HL-60 (cell line): ENCODE measurements around the gene PARP6.

Experiments used
- DNase-seq, 2 experiments: peaks; one replicate each; pipeline ENCODE4 v3.0.0-alpha.2; 2010 to 2020; ENCODE audit warnings: low read depth in 1 of 2, low spot score in 1 of 2
- H3K27ac ChIP-seq: fragments of 250-450 bp; sonication (Bioruptor Pico); replicated peaks from 2 replicates; pipeline ENCODE4 v1.5.1; 2020; ENCODE audit warnings: mild to moderate bottlenecking, moderate library complexity
- H3K27me3 ChIP-seq: fragments of 250-450 bp; sonication (Bioruptor Pico); 2 replicates; pipeline ENCODE4 v1.5.1; 2021; ENCODE audit warnings: mild to moderate bottlenecking, moderate library complexity; ENCODE audit not compliant: insufficient read depth, poor library complexity, severe bottlenecking
- H3K4me3 ChIP-seq: replicated peaks from 2 replicates; pipeline ENCODE4 v1.5.1; 2011; ENCODE audit warnings: mild to moderate bottlenecking, control low read depth, low read length; ENCODE audit not compliant: insufficient read depth
- GABPA ChIP-seq: IDR thresholded peaks from 2 replicates; pipeline ENCODE4 v1.6.1; 2012; ENCODE audit warnings: low read depth
- POLR2AphosphoS5 ChIP-seq: IDR thresholded peaks from 2 replicates; pipeline ENCODE4 v1.6.1; 2012; ENCODE audit warnings: low read depth
- SPI1 ChIP-seq: IDR thresholded peaks from 2 replicates; pipeline ENCODE4 v1.6.1; 2012; ENCODE audit warnings: low read depth, mild to moderate bottlenecking, borderline replicate concordance
- TF ChIP-seq, protein P1 (sequence below): IDR thresholded peaks from one replicate; pipeline ENCODE4 v1.5.1; 2011; ENCODE audit warnings: low read length, control low read depth, inconsistent platforms; ENCODE audit not compliant: insufficient read depth
- TF ChIP-seq, protein P2 (sequence below): IDR thresholded peaks from 2 replicates; pipeline ENCODE4 v1.6.1; 2012; ENCODE audit warnings: low read depth; ENCODE audit not compliant: insufficient replicate concordance

PARP6 gene

DNA sequence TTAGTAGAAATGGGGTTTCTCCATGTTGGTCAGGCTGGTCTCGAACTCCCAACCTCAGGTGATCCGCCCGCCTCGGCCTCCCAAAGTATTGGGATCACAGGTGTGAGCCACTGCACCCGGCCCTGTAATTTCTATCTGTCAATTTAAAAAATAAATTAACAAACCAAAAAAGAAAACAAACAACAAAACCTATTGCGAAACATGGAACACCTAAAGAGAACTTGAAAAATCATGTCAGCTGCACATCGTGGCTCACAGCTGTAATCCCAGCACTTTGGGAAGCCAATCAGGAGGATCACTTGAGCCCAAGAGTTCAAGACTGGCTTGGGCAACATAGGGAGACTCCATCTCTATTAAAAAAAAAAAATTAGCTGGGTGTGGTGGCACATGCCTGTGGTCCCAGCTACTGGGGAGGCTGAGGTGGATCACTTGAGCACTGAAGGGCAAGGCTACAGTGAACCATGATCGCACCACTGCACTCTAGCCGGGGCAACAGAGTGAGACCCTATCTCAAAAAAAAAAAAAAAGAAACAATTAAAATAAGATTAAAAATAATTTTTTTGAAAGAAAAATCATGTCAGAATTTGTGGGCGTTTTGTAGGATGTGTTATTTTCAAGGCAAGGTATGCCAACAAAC is 19.6 kb downstream of the PARP6 start:
- Histone ChIP-seq H3K27ac (no peak overlapping the region), H3K4me3 (no peak overlapping the region)
- TF ChIP-seq GABPA = no peak
- no peak for TF ChIP-seq SPI1
- TF ChIP-seq, protein P1, sequence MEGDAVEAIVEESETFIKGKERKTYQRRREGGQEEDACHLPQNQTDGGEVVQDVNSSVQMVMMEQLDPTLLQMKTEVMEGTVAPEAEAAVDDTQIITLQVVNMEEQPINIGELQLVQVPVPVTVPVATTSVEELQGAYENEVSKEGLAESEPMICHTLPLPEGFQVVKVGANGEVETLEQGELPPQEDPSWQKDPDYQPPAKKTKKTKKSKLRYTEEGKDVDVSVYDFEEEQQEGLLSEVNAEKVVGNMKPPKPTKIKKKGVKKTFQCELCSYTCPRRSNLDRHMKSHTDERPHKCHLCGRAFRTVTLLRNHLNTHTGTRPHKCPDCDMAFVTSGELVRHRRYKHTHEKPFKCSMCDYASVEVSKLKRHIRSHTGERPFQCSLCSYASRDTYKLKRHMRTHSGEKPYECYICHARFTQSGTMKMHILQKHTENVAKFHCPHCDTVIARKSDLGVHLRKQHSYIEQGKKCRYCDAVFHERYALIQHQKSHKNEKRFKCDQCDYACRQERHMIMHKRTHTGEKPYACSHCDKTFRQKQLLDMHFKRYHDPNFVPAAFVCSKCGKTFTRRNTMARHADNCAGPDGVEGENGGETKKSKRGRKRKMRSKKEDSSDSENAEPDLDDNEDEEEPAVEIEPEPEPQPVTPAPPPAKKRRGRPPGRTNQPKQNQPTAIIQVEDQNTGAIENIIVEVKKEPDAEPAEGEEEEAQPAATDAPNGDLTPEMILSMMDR = no peak
- no peak for TF ChIP-seq POLR2AphosphoS5
- TF ChIP-seq, protein P2, sequence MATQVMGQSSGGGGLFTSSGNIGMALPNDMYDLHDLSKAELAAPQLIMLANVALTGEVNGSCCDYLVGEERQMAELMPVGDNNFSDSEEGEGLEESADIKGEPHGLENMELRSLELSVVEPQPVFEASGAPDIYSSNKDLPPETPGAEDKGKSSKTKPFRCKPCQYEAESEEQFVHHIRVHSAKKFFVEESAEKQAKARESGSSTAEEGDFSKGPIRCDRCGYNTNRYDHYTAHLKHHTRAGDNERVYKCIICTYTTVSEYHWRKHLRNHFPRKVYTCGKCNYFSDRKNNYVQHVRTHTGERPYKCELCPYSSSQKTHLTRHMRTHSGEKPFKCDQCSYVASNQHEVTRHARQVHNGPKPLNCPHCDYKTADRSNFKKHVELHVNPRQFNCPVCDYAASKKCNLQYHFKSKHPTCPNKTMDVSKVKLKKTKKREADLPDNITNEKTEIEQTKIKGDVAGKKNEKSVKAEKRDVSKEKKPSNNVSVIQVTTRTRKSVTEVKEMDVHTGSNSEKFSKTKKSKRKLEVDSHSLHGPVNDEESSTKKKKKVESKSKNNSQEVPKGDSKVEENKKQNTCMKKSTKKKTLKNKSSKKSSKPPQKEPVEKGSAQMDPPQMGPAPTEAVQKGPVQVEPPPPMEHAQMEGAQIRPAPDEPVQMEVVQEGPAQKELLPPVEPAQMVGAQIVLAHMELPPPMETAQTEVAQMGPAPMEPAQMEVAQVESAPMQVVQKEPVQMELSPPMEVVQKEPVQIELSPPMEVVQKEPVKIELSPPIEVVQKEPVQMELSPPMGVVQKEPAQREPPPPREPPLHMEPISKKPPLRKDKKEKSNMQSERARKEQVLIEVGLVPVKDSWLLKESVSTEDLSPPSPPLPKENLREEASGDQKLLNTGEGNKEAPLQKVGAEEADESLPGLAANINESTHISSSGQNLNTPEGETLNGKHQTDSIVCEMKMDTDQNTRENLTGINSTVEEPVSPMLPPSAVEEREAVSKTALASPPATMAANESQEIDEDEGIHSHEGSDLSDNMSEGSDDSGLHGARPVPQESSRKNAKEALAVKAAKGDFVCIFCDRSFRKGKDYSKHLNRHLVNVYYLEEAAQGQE = no peak

DNA sequence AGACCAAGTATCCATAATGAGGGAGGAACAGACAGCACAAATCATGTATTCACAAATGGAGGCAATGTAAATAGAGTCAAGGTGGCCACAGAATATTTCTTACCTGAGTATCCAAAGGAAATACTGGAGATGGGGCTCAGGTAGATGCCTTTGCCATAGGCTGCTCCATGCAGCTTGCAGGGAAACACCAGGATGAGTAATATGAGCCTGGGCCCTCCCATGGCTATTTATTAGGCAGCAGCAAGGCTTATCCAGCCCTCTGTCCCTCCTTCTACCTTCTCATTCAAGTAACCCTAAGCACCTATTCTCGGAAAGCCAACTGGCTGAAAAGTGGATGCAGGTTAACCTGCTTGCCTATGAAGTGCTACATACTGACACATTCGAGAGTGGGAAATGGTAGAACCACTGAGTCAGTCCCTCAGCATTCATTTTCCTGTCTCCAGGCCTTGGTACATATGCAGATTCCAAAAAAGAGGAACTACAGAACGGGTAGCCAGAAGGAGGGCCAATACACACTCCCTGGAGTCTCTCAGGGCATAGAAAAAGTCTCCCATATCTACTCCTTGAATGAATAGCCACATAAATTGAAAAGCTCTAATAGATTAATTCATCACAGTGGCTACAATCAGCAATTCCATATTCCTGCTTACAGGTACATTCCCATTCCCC is 23.1 kb downstream of the PARP6 start:
- no peak overlapping the region for H3K27ac ChIP-seq
- no peak overlapping the region for H3K4me3 ChIP-seq
- no peak; the same call in 1 of the 2 replicates for TF ChIP-seq SPI1
- no peak for TF ChIP-seq GABPA
- no peak for TF ChIP-seq POLR2AphosphoS5
- TF ChIP-seq, protein P2 = no peak
- TF ChIP-seq, protein P1 = no peak
- no peak for DNase-seq
- H3K27me3 ChIP-seq = no peaks in the 10 kb centered on the region

More for the DNA sequence above, 19.6 kb downstream of the PARP6 start:
- no peaks in the 10 kb centered on the region for H3K27me3 ChIP-seq
- no peak for DNase-seq

DNA sequence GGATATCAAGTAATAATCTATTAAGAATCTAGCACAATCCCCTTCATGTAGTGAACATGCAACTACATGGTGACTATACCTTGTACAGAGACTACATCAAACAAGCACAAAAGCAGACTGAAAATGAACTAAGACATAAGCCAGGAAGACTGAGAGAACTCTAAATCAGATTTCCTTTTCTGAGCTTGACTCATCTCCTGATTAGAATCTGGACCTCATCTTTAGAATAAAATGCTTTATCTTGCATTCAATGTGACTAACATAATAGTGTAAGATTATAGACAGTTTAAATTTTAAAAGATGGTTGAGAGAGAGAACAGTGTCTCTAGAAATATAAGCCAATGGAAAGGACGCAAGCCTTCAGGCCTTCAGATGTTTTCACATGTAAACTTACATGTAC is 23.8 kb downstream of the PARP6 start:
- DNase-seq = no peak
- Histone ChIP-seq H3K4me3 (no peak overlapping the region), H3K27me3 (no peaks in the 10 kb centered on the region), H3K27ac (no peak overlapping the region)
- TF ChIP-seq GABPA (no peak), SPI1 (no peak), POLR2AphosphoS5 (no peak)
- TF ChIP-seq, protein P1 = no peak
- TF ChIP-seq, protein P2 = no peak
